MCF 10A (cell line): Measurements from ENCODE around the gene FAF1. TPM values are rescaled to one million over a fixed set of nuclear protein-coding genes. Genes with fewer than 3 reads are reported as not detected.

ENCODE experiments used
- BruUV-seq: library from RNA; stranded (reverse); fragments of 400-500 nt; replicated peaks from 2 replicates; lab custom pipeline; 2021; lab: Mats Ljungman, UMichigan
- CTCF ChIA-PET: fragments of 300-600 bp; sonication (Branson Sonifier 250); formaldehyde crosslinking; extraction: SDS; loops from one replicate; lab custom pipeline; 2021; ENCODE audit warnings: antibody characterized with exemption, inconsistent platforms; lab: Yijun Ruan, JAX
- POLR2A ChIA-PET: fragments of 300-600, 350-650 bp; sonication (Branson Sonifier 250); formaldehyde crosslinking; extraction: SDS; loops from one replicate; lab custom pipeline; 2020; ENCODE audit warnings: antibody characterized with exemption, inconsistent platforms; lab: Yijun Ruan, JAX
- DNase-seq: peaks from one replicate; pipeline ENCODE4 v3.0.0-alpha.2; 2018; ENCODE audit not compliant: unreplicated experiment
- H3K27ac Mint-ChIP-seq: one replicate; pipeline ENCODE4 v1.8.0; 2022; ENCODE audit warnings: mild to moderate bottlenecking, low read depth, mixed read lengths; ENCODE audit not compliant: unreplicated experiment
- H3K27me3 Mint-ChIP-seq: one replicate; pipeline ENCODE4 v1.8.0; 2022; ENCODE audit warnings: mixed read lengths; ENCODE audit not compliant: insufficient read depth, unreplicated experiment
- H3K36me3 Mint-ChIP-seq: one replicate; pipeline ENCODE4 v1.8.0; 2022; ENCODE audit warnings: mild to moderate bottlenecking, moderate library complexity, mixed read lengths; ENCODE audit not compliant: insufficient read depth, unreplicated experiment
- H3K4me1 Mint-ChIP-seq: one replicate; pipeline ENCODE4 v1.8.0; 2022; ENCODE audit warnings: mixed read lengths; ENCODE audit not compliant: insufficient read depth, unreplicated experiment
- H3K4me3 Mint-ChIP-seq: one replicate; pipeline ENCODE4 v1.8.0; 2022; ENCODE audit warnings: mild to moderate bottlenecking, moderate library complexity, mixed read lengths; ENCODE audit not compliant: unreplicated experiment
- H3K9me3 Mint-ChIP-seq: one replicate; pipeline ENCODE4 v1.8.0; 2022; ENCODE audit warnings: mixed read lengths; ENCODE audit not compliant: unreplicated experiment
- intact Hi-C: fragments of 100-400 bp; cut with micrococcal nuclease; formaldehyde crosslinking; loops from 2 replicates; pipeline ENCODE4 v1.14.1; 2022
- total RNA-seq: library from RNA; stranded (reverse); gene quantifications from 2 replicates; pipeline ENCODE4 v1.2.3, GENCODE V29; 2022
- TF ChIP-seq, protein P1 (sequence below): fragments of 200-600 bp; IDR thresholded peaks from one replicate; pipeline ENCODE4 v1.8.0; 2022; ENCODE audit warnings: antibody characterized with exemption, mild to moderate bottlenecking; ENCODE audit not compliant: unreplicated experiment

FAF1 gene
- total RNA-seq, 1 experiment from 2014 or later: 93.2 TPM

- TF ChIP-seq, protein P1, sequence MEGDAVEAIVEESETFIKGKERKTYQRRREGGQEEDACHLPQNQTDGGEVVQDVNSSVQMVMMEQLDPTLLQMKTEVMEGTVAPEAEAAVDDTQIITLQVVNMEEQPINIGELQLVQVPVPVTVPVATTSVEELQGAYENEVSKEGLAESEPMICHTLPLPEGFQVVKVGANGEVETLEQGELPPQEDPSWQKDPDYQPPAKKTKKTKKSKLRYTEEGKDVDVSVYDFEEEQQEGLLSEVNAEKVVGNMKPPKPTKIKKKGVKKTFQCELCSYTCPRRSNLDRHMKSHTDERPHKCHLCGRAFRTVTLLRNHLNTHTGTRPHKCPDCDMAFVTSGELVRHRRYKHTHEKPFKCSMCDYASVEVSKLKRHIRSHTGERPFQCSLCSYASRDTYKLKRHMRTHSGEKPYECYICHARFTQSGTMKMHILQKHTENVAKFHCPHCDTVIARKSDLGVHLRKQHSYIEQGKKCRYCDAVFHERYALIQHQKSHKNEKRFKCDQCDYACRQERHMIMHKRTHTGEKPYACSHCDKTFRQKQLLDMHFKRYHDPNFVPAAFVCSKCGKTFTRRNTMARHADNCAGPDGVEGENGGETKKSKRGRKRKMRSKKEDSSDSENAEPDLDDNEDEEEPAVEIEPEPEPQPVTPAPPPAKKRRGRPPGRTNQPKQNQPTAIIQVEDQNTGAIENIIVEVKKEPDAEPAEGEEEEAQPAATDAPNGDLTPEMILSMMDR: no peak
- H3K27me3 Mint-ChIP-seq: no peaks in the 10 kb centered on the region
- no peaks in the 10 kb centered on the region for H3K9me3 Mint-ChIP-seq
- H3K4me1 Mint-ChIP-seq: peaks cover 12% of the 10 kb centered on the region
- ChIA-PET POLR2A (interaction anchor here (1.0 to 7.2 kb wide), 5 partner anchors 8 to 258 kb away, joined by 3 to 115 read pairs (median 6); partner anchors contain the start of genes CDKN2C and FAF1), CTCF (interaction anchor here (0.6 to 2.9 kb wide), 4 partner anchors 9 to 214 kb away, joined by 4 to 14 read pairs (median 12); partner anchors contain the start of gene FAF1)
- H3K27ac Mint-ChIP-seq: peak overlapping the region; percentile 71
- peak; percentile 48 for DNase-seq
- H3K4me3 Mint-ChIP-seq: peak overlapping the region; percentile 75
- no TSS peak for BruUV-seq
- peaks cover 7% of the 10 kb centered on the region for H3K36me3 Mint-ChIP-seq
- intact Hi-C loops: no loop called here
Observed at GRCh38 chr1:50976890-50977574, 17.0 kb upstream of the FAF1 start.

DNA sequence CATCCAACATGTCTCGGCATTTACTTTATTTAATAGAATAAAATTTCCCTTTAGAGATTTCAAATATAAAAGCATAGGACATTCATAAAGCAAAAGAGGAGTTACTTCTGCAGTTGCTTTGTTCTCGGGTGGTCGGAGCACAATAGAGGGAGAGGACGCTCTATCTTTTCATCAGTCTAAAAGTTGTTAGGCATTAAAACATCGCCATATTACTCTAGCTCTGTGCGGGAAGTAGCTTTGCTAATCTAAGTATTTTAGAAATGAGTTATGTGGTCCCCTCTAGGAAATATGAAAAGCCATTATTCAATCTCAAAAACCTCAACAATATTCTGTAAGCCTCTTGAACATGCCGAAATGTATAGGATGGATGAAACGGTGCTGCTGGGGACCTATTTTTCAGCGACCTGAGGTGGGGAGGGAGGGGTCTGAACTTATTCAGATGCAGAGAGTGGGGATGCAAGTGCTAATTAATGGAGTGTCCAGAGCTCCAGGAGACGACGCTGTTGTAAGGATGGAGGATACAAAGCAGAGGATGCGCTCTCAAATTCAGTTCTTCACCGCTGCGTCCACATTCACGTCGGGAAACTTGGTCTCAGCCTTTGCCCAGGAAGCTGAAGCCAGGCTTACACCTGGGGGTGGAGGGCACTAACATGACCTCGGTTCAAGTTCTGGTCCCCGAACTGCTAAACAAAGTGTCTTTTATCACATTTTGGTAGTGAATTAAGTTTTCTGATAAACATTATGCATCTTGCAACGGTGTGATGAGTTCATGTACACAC is 16.2 kb upstream of the FAF1 start:
- POLR2A ChIA-PET: interaction anchor here (4.7 kb wide), 1 partner anchor 17 kb away, joined by 43 read pairs; the partner anchor contains the start of gene FAF1
- H3K9me3 Mint-ChIP-seq: no peaks in the 10 kb centered on the region
- no peak for DNase-seq
- peak overlapping the region; percentile 75 for H3K4me3 Mint-ChIP-seq
- TF ChIP-seq, protein P1: no peak
- H3K27me3 Mint-ChIP-seq: no peaks in the 10 kb centered on the region
- peaks cover 12% of the 10 kb centered on the region for H3K4me1 Mint-ChIP-seq
- BruUV-seq: no TSS peak
- intact Hi-C loops: no loop called here
- peaks cover 7% of the 10 kb centered on the region for H3K36me3 Mint-ChIP-seq
- H3K27ac Mint-ChIP-seq: peak overlapping the region; percentile 71
- CTCF ChIA-PET: interaction anchor here (0.6 to 2.3 kb wide), 2 partner anchors 11 to 15 kb away, joined by 4 to 13 read pairs; partner anchors contain the start of gene FAF1

- intact Hi-C loops: no loop called here
- H3K27ac Mint-ChIP-seq: no peak overlapping the region
- H3K4me3 Mint-ChIP-seq: no peak overlapping the region
- TF ChIP-seq, protein P1: no peak
- H3K27me3 Mint-ChIP-seq: no peaks in the 10 kb centered on the region
- no TSS peak for BruUV-seq
- CTCF ChIA-PET: interaction anchor here (0.6 kb wide), 1 partner anchor 46 kb away, joined by 4 read pairs; no protein-coding TSS in a partner anchor
- peaks cover 7% of the 10 kb centered on the region for H3K36me3 Mint-ChIP-seq
- no peaks in the 10 kb centered on the region for H3K9me3 Mint-ChIP-seq
- H3K4me1 Mint-ChIP-seq: peaks cover 12% of the 10 kb centered on the region
- POLR2A ChIA-PET: interaction anchor here (0.6 to 1.5 kb wide), 4 partner anchors 9 to 260 kb away, joined by 3 to 7 read pairs (median 4); partner anchors contain the start of gene FAF1
- DNase-seq: no peak
Observed at GRCh38 chr1:50975436-50975835, 15.4 kb upstream of the FAF1 start.

DNA sequence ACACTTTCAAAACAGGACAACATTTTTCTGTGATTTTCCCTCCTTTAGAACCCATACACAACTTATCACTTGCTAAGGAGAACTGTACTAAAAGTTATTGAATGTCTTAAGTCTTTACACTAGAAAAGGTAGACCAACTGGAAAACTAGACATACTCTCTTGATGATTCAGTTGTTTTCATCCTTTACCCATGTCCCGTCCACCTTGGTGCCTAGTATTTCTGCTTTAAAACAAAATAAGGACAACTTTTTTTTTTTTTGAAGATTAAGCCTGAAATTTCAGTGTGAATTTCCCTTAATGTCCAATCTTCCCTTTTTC is 14.5 kb upstream of the FAF1 start:
- peaks cover 12% of the 10 kb centered on the region for H3K4me1 Mint-ChIP-seq
- H3K27me3 Mint-ChIP-seq: no peaks in the 10 kb centered on the region
- DNase-seq: no peak
- TF ChIP-seq, protein P1: no peak
- no peak overlapping the region for H3K4me3 Mint-ChIP-seq
- BruUV-seq: no TSS peak
- peak overlapping the region; percentile 18 for H3K27ac Mint-ChIP-seq
- peaks cover 7% of the 10 kb centered on the region for H3K36me3 Mint-ChIP-seq
- intact Hi-C loops: no loop called here
- ChIA-PET POLR2A (interaction anchor here (1.0 to 1.5 kb wide), 4 partner anchors 8 to 14 kb away, joined by 4 to 7 read pairs (median 4); partner anchors contain the start of gene FAF1), CTCF (interaction anchor here (0.6 to 1.4 kb wide), 2 partner anchors 199 to 884 kb away, joined by 3 read pairs; no protein-coding TSS in a partner anchor)
- no peaks in the 10 kb centered on the region for H3K9me3 Mint-ChIP-seq
